ENCODE measurements around the gene ZNF765.
"Not testable (repeated sequence)": the region's sequence is repeated elsewhere in the genome, so short reads cannot be mapped to it uniquely, and the experiment has no call there.

DNA sequence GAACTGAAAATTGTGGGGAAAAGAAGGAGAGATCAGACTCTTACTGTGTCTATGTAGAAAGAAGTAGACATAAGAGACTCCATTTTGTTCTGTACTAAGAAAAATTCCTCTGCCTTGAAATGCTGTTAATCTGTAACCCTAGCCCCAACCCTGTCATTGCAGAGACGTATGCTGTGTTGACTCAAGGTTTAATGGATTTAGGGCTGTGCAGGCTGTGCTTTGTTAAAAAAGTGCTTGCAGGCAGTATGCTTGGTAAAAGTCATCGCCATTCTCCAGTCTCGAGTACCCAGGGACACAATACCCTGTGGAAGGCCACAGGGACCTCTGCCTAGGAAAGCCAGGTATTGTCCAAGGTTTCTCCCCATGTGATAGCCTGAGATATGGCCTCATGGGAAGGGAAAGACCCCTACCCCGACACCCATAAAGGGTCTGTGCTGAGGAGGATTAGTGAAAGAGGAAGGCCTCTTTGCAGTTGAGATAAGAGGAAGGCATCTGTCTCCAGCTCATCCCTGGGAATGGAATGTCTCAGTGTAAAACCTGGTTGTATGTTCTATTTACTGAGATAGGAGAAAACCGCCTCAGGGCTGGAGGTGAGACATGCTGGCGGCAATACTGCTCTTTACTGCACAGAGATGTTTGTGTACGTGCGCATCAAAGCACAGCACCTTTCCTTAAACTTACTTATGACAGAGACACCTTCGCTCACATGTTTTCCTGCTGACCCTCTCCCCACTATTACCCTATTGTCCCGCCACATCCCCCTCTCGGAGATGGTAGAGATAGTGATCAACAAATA, 25.8 kb downstream of the ZNF765 start:
- TF ChIP-seq POLR2A (IDR thresholded peaks at IDR 0.05; ENCODE audit: low read length); GATA1 (IDR thresholded peaks at IDR 0.05; ENCODE audit: low read depth, low read length): not testable (repeated sequence)

Data from erythroblast (primary cell).